Stimulated activated CD4-positive, alpha-beta T cell treated with anti-CD3 and anti-CD28 coated beads, Interleukin-4, amount 100 ng/mL, for 4 hours (primary cell): Measurements from ENCODE around the gene TMEM98.
A peak's percentile ranks its signal among the peaks of the same experiment; 100 is the strongest.
"Not testable (repeated sequence)": the region's sequence is repeated elsewhere in the genome, so short reads cannot be mapped to it uniquely, and the experiment has no call there.

Source experiments
- DNase-seq, 2 experiments: peaks; one replicate each; pipeline ENCODE4 v3.0.0-alpha.2; 2020

Gene TMEM98

GRCh38 chr17:32927724-32928585, at the start of gene TMEM98:
TSS of gene TMEM98 (plus strand) at chr17:32928153. CDS start at chr17:32931529, 3,376 bp downstream.
- no peak for DNase-seq

- DNase-seq = no peak
Observed at GRCh38 chr17:32878211-32878610, 49.7 kb upstream of the TMEM98 start.

- no peak for DNase-seq
Observed at GRCh38 chr17:32879134-32879533, 48.8 kb upstream of the TMEM98 start.

GRCh38 chr17:32880671-32881453, 47.1 kb upstream of the TMEM98 start:
- DNase-seq = no peak

- no peak for DNase-seq
Observed at GRCh38 chr17:32882029-32882428, 45.9 kb upstream of the TMEM98 start.

- peak in 1 of 2 experiments; percentile 2 for DNase-seq
Observed at GRCh38 chr17:32882734-32883133, 45.2 kb upstream of the TMEM98 start.

GRCh38 chr17:32886951-32887350, 41.0 kb upstream of the TMEM98 start:
- DNase-seq = not testable (repeated sequence)

GRCh38 chr17:32887410-32887809, 40.5 kb upstream of the TMEM98 start:
- DNase-seq = not testable (repeated sequence)

GRCh38 chr17:32894245-32894644, 33.7 kb upstream of the TMEM98 start:
- DNase-seq = no peak

GRCh38 chr17:32896647-32897258, 31.2 kb upstream of the TMEM98 start:
- no peak for DNase-seq

- no peak for DNase-seq
Observed at GRCh38 chr17:32899236-32900013, 28.5 kb upstream of the TMEM98 start.

GRCh38 chr17:32901743-32902142, 26.2 kb upstream of the TMEM98 start:
- no peak for DNase-seq

GRCh38 chr17:32903774-32904673, 23.9 kb upstream of the TMEM98 start:
- no peak for DNase-seq

- no peak for DNase-seq
Observed at GRCh38 chr17:32904891-32905290, 23.1 kb upstream of the TMEM98 start.

GRCh38 chr17:32907583-32907982, 20.4 kb upstream of the TMEM98 start:
- DNase-seq = no peak

- DNase-seq = peak; percentile 14 to 24
Observed at GRCh38 chr17:32909787-32910369, 18.1 kb upstream of the TMEM98 start.

GRCh38 chr17:32910769-32911168, 17.2 kb upstream of the TMEM98 start:
- no peak for DNase-seq

- no peak for DNase-seq
Observed at GRCh38 chr17:32912218-32912897, 15.6 kb upstream of the TMEM98 start.

- no peak for DNase-seq
Observed at GRCh38 chr17:32913593-32913992, 14.4 kb upstream of the TMEM98 start.

GRCh38 chr17:32914181-32914580, 13.8 kb upstream of the TMEM98 start:
- no peak for DNase-seq

- no peak for DNase-seq
Observed at GRCh38 chr17:32915245-32915644, 12.7 kb upstream of the TMEM98 start.
